CD4-positive, alpha-beta T cell (primary cell): Measurements from ENCODE around the gene IGSF5. TPM values are rescaled to one million over a fixed set of nuclear protein-coding genes. Genes with fewer than 3 reads are reported as not detected.

Experiments used
- ATAC-seq: fragments of 200-7000 bp; cut with Tn5 transposase; one replicate; pipeline ENCODE4 v1.10.0; 2022; ENCODE audit warnings: mild to moderate bottlenecking; ENCODE audit not compliant: poor library complexity
- CTCF ChIA-PET: fragments of 350-600 bp; sonication (Branson Sonifier 250); formaldehyde crosslinking; loops from one replicate; lab custom pipeline; 2021; ENCODE audit warnings: antibody characterized with exemption, inconsistent platforms; lab: Charles Lee
- POLR2A ChIA-PET: fragments of 350-600 bp; sonication (Branson Sonifier 250); formaldehyde crosslinking; loops from one replicate; lab custom pipeline; 2021; ENCODE audit warnings: antibody characterized with exemption, inconsistent platforms; lab: Charles Lee
- DNase-seq, 14 experiments: peaks; one replicate each; pipeline ENCODE4 v3.0.0-alpha.2; 2013 to 2020; ENCODE audit warnings: mixed read lengths in 2 of 14
- H3K27ac ChIP-seq, 2 donors: one replicate each; pipeline versions ENCODE4 v1.5.1 to v1.7.0; 2013; ENCODE audit warnings: low read length in 2 of 2, low read depth in 1 of 2, mild to moderate bottlenecking in 1 of 2
- H3K27me3 ChIP-seq, 2 experiments: 1 replicate in 1 of 2; 2 replicates in 1 of 2; pipeline versions ENCODE4 v1.6.1 to v1.7.0; 2013; ENCODE audit warnings: low read length in 2 of 2, control low read depth in 1 of 2, mild to moderate bottlenecking in 1 of 2, moderate library complexity in 1 of 2; ENCODE audit not compliant: insufficient read depth in 2 of 2, control insufficient read depth in 1 of 2
- H3K36me3 ChIP-seq: one replicate; pipeline ENCODE4 v1.6.1; 2013; ENCODE audit warnings: low read length, control low read depth; ENCODE audit not compliant: insufficient read depth
- H3K4me1 ChIP-seq: one replicate; pipeline ENCODE4 v1.6.1; 2013; ENCODE audit warnings: low read length, control low read depth; ENCODE audit not compliant: insufficient read depth
- H3K4me3 ChIP-seq: one replicate; pipeline ENCODE4 v1.5.1; 2013; ENCODE audit warnings: mild to moderate bottlenecking, low read length, moderate library complexity
- H3K9me3 ChIP-seq, 2 experiments: 1 replicate in 1 of 2; 2 replicates in 1 of 2; pipeline versions ENCODE4 v1.6.1 to v1.7.0; 2013; ENCODE audit warnings: low read length in 2 of 2, mild to moderate bottlenecking in 2 of 2, control low read depth in 1 of 2, moderate library complexity in 1 of 2; ENCODE audit not compliant: control insufficient read depth in 1 of 2, insufficient read depth in 1 of 2
- H3K27ac Mint-ChIP-seq: one replicate; pipeline ENCODE4 v1.8.0; 2020; ENCODE audit warnings: mixed read lengths
- H3K27me3 Mint-ChIP-seq: one replicate; pipeline ENCODE4 v1.8.0; 2021; ENCODE audit warnings: mixed read lengths
- H3K36me3 Mint-ChIP-seq: one replicate; pipeline ENCODE4 v1.8.0; 2021; ENCODE audit warnings: low read depth, mixed read lengths
- H3K4me1 Mint-ChIP-seq: one replicate; pipeline ENCODE4 v1.8.0; 2021; ENCODE audit warnings: low read depth, mixed read lengths
- H3K4me3 Mint-ChIP-seq: one replicate; pipeline ENCODE4 v1.8.0; 2020; ENCODE audit warnings: mild to moderate bottlenecking, mixed read lengths
- H3K9me3 Mint-ChIP-seq: one replicate; pipeline ENCODE4 v1.8.0; 2020; ENCODE audit warnings: mixed read lengths
- CTCF ChIP-seq: fragments of 200-600 bp; IDR thresholded peaks from one replicate; pipeline ENCODE4 v1.8.0; 2022; ENCODE audit warnings: antibody characterized with exemption, mild to moderate bottlenecking
- intact Hi-C, 2 experiments: fragments of 100-400 bp; cut with DNase I in 1 of 2; cut with micrococcal nuclease in 1 of 2; formaldehyde crosslinking; loops; one replicate each; pipeline versions ENCODE4 v1.15.1 to v1.9.0; 2023 to 2025; cut with DNase I, micrococcal nuclease
- total RNA-seq, 174 experiments: library from RNA in 2 of 174; stranded (reverse) in 2 of 174; gene quantifications; one replicate each; pipeline ENCODE4 v1.2.3 and lab custom pipeline; 2021 to 2026

Gene IGSF5
- total RNA-seq, 2 experiments from 2014 or later, result not detected

DNA sequence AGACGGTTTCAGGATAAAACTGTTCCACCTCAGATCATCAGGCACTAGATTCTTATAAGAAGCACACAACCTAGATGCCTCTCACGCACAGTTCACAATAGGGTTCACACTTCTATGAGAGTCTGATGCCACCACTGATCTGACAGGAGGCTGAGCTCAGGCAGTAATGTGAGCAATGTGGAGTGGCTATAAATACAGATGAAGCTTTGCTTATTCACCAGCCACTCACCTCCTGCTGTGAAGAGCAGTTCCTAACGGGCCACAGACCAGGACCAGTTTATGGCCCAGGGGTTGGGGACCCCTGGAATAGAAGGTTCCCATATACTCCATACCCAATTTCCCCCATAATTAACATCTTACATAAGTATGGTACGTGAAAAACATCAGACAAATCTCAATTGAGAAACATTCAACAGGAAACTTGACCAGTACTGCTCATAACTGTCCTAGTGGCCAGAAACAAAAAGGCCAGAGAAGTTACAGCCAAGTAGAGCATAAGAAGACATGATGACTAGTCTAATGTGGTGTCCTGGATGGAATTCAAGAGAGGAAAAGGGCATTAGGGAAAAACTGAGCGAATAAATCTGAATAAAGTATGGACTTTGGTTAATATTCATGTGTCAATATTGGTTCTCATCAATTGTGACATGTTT lies 24.7 kb upstream of the IGSF5 start:
- no peak overlapping the region for H3K27ac ChIP-seq
- H3K36me3 Mint-ChIP-seq, result no peaks in the 10 kb centered on the region
- H3K9me3 ChIP-seq, result no peaks in the 10 kb centered on the region
- ChIA-PET POLR2A (no interaction called here), CTCF (no interaction called here)
- DNase-seq (no peak), ATAC-seq (no peak)
- peaks cover 0 to 2% of the 10 kb centered on the region in 2 experiments for H3K27me3 ChIP-seq
- no peak for TF ChIP-seq CTCF
- no peaks in the 10 kb centered on the region for H3K4me1 Mint-ChIP-seq
- no peak overlapping the region for H3K4me3 ChIP-seq
- H3K9me3 Mint-ChIP-seq, result peaks cover 4% of the 10 kb centered on the region
- no peaks in the 10 kb centered on the region for H3K4me1 ChIP-seq
- no peak overlapping the region for H3K4me3 Mint-ChIP-seq
- H3K27me3 Mint-ChIP-seq, result peaks cover 10% of the 10 kb centered on the region
- H3K36me3 ChIP-seq, result no peaks in the 10 kb centered on the region
- H3K27ac Mint-ChIP-seq, result no peak overlapping the region
- intact Hi-C loops, result no loop called here

DNA sequence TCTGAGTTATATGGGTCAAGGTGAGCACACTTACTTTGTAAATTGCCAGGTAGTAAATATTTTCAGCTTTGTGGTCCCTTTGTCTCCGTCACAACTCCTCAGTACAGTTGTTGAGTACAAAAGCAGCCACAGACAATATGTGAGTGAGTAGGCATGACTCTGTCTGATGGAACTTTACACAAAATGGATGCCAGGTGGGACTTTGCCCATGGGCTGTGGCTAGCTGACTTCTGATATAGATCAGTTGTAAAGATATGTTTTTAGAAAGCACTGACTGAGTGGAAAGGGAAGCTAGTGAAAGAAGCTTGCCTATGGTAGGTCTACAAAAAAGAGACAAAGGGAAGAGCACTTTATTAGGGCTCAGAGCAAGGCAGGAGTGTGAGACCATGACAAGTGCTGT lies 23.1 kb upstream of the IGSF5 start:
- Histone ChIP-seq H3K27me3 (peaks cover 0 to 4% of the 10 kb centered on the region in 2 experiments), H3K9me3 (no peaks in the 10 kb centered on the region), H3K4me3 (no peak overlapping the region), H3K36me3 (no peaks in the 10 kb centered on the region), H3K4me1 (no peaks in the 10 kb centered on the region), H3K27ac (no peak overlapping the region)
- peaks cover 10% of the 10 kb centered on the region for H3K27me3 Mint-ChIP-seq
- H3K4me1 Mint-ChIP-seq, result no peaks in the 10 kb centered on the region
- no peak for DNase-seq
- intact Hi-C loops, result no loop called here
- no peak for ATAC-seq
- H3K27ac Mint-ChIP-seq, result no peak overlapping the region
- H3K4me3 Mint-ChIP-seq, result no peak overlapping the region
- H3K36me3 Mint-ChIP-seq, result no peaks in the 10 kb centered on the region
- H3K9me3 Mint-ChIP-seq, result peaks cover 4% of the 10 kb centered on the region
- ChIA-PET CTCF (no interaction called here), POLR2A (no interaction called here)
- no peak for TF ChIP-seq CTCF

GRCh38 chr21:39724944-39725343 lies 20.0 kb upstream of the IGSF5 start:
- Histone ChIP-seq H3K9me3 (no peaks in the 10 kb centered on the region), H3K27me3 (peaks cover 0 to 2% of the 10 kb centered on the region in 2 experiments), H3K4me1 (no peaks in the 10 kb centered on the region), H3K4me3 (no peak overlapping the region), H3K27ac (no peak overlapping the region), H3K36me3 (no peaks in the 10 kb centered on the region)
- no peak for TF ChIP-seq CTCF
- DNase-seq (no peak), ATAC-seq (no peak)
- Mint-ChIP-seq H3K9me3 (peaks cover 4% of the 10 kb centered on the region), H3K27me3 (peaks cover 5% of the 10 kb centered on the region), H3K36me3 (no peaks in the 10 kb centered on the region), H3K4me1 (no peaks in the 10 kb centered on the region), H3K4me3 (no peak overlapping the region), H3K27ac (no peak overlapping the region)
- intact Hi-C loops, result no loop called here
- CTCF ChIA-PET, result no interaction called here
- POLR2A ChIA-PET, result no interaction called here
